ENCODE results near the gene NGDN. TPM values are rescaled to one million over a fixed set of nuclear protein-coding genes. Genes with fewer than 3 reads are reported as not detected.
A peak's percentile ranks its signal among the peaks of the same experiment; 100 is the strongest.

The NGDN gene
- total and polyA plus RNA-seq, 4 donors, result 30.8 to 41.7 (median 35.5) TPM

GRCh38 chr14:23457587-23458445 is 11.7 kb upstream of the NGDN start:
- WGBS, 2 donors, result 78 to 81% methylated on average over 5 of the region's 5 CpGs
- ATAC-seq (ENCODE audit: low FRiP score), result no peak

GRCh38 chr14:23460960-23461359 is 8.5 kb upstream of the NGDN start:
- ATAC-seq (ENCODE audit: low FRiP score) (no peak), DNase-seq (no peak)
- H3K36me3 ChIP-seq (ENCODE audit: control insufficient read depth in 1 of 2, insufficient read depth in 2 of 2, low read length in 1 of 2), result no peaks in the 10 kb centered on the region
- H3K9me3 ChIP-seq (ENCODE audit: control insufficient read depth, low read length), result no peaks in the 10 kb centered on the region
- H3K4me1 ChIP-seq (ENCODE audit: control insufficient read depth in 1 of 2, insufficient read depth in 2 of 2, low read length in 2 of 2), result no peaks in the 10 kb centered on the region
- peaks cover 0 to 1% of the 10 kb centered on the region in 2 donors for H3K27me3 ChIP-seq (ENCODE audit: control insufficient read depth in 1 of 2, insufficient read depth in 2 of 2, low read length in 1 of 2)
- intact Hi-C loops (cut with DNase I), result loop anchor here in 1 of 2 donors (10.0 kb wide), 1 partner anchor 106 kb away; the partner anchor contains the start of gene SLC22A17
- H3K27ac ChIP-seq (ENCODE audit: low read depth in 1 of 2, low read length in 2 of 2), result no peak overlapping the region
- no peak overlapping the region for H3K4me3 ChIP-seq (ENCODE audit: low read length in 2 of 2)

More at GRCh38 chr14:23457587-23458445, 11.7 kb upstream of the NGDN start:
- H3K27me3 ChIP-seq (ENCODE audit: control insufficient read depth in 1 of 2, insufficient read depth in 2 of 2, low read length in 1 of 2), result peaks cover 0 to 1% of the 10 kb centered on the region in 2 donors
- no peak overlapping the region for H3K4me3 ChIP-seq (ENCODE audit: low read length in 2 of 2)
- H3K27ac ChIP-seq (ENCODE audit: low read depth in 1 of 2, low read length in 2 of 2), result no peak overlapping the region
- intact Hi-C loops (cut with DNase I), result no loop called here
- H3K4me1 ChIP-seq (ENCODE audit: control insufficient read depth in 1 of 2, insufficient read depth in 2 of 2, low read length in 2 of 2), result no peaks in the 10 kb centered on the region
- H3K36me3 ChIP-seq (ENCODE audit: control insufficient read depth in 1 of 2, insufficient read depth in 2 of 2, low read length in 1 of 2), result no peaks in the 10 kb centered on the region
- no peaks in the 10 kb centered on the region for H3K9me3 ChIP-seq (ENCODE audit: control insufficient read depth, low read length)
- DNase-seq, result no peak

- Histone ChIP-seq H3K27ac (ENCODE audit: low read depth in 1 of 2, low read length in 2 of 2) (no peak overlapping the region), H3K27me3 (ENCODE audit: control insufficient read depth in 1 of 2, insufficient read depth in 2 of 2, low read length in 1 of 2) (no peaks in the 10 kb centered on the region), H3K4me1 (ENCODE audit: control insufficient read depth in 1 of 2, insufficient read depth in 2 of 2, low read length in 2 of 2) (no peaks in the 10 kb centered on the region), H3K9me3 (ENCODE audit: control insufficient read depth, low read length) (no peaks in the 10 kb centered on the region), H3K36me3 (ENCODE audit: control insufficient read depth in 1 of 2, insufficient read depth in 2 of 2, low read length in 1 of 2) (no peaks in the 10 kb centered on the region), H3K4me3 (ENCODE audit: low read length in 2 of 2) (no peak overlapping the region)
- no peak for DNase-seq
- no peak for ATAC-seq (ENCODE audit: low FRiP score)
- intact Hi-C loops (cut with DNase I), result loop anchor here in 1 of 2 donors (5.0 to 10.0 kb wide), 2 partner anchors 110 to 142 kb away; partner anchors contain the start of genes PABPN1 and SLC22A17
Measured at GRCh38 chr14:23464700-23465099, 4.8 kb upstream of the NGDN start.

GRCh38 chr14:23465261-23465660 is 4.2 kb upstream of the NGDN start:
- Histone ChIP-seq H3K27ac (ENCODE audit: low read depth in 1 of 2, low read length in 2 of 2) (no peak overlapping the region), H3K4me3 (ENCODE audit: low read length in 2 of 2) (no peak overlapping the region), H3K4me1 (ENCODE audit: control insufficient read depth in 1 of 2, insufficient read depth in 2 of 2, low read length in 2 of 2) (no peaks in the 10 kb centered on the region), H3K27me3 (ENCODE audit: control insufficient read depth in 1 of 2, insufficient read depth in 2 of 2, low read length in 1 of 2) (no peaks in the 10 kb centered on the region), H3K36me3 (ENCODE audit: control insufficient read depth in 1 of 2, insufficient read depth in 2 of 2, low read length in 1 of 2) (no peaks in the 10 kb centered on the region), H3K9me3 (ENCODE audit: control insufficient read depth, low read length) (no peaks in the 10 kb centered on the region)
- intact Hi-C loops (cut with DNase I), result loop anchor here in 1 of 2 donors (5.0 to 10.0 kb wide), 2 partner anchors 110 to 143 kb away; partner anchors contain the start of genes PABPN1 and SLC22A17
- ATAC-seq (ENCODE audit: low FRiP score) (no peak), DNase-seq (no peak)
- WGBS, 2 donors, result 67 to 70% methylated on average over 3 of the region's 3 CpGs

DNA sequence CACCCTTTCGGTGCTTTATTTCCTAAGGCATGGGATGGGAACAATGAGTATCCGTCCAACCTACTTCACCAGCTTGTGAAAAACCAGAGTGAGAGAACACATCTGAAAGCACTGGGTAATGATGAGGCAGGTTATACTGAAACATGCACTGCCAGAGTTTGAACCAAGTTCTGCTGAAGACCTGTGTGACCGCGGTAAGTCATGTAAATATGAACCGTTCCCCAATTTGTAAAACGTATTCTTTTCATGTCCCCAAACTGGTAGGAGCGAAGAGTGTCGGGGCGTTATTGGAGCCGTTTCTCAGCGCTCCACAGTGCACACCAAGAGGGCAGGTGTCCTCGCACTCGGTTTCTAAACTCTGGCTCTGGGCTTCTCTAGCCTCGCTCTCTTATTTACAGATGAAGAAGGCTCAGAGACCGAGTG is 788 bp upstream of the NGDN start:
- WGBS, 2 donors, result 71 to 77% methylated on average over 15 of the region's 15 CpGs
- no peak for ATAC-seq (ENCODE audit: low FRiP score)
- intact Hi-C loops (cut with DNase I), result loop anchor here in 1 of 2 donors (2.0 to 10.0 kb wide), 3 partner anchors 88 to 146 kb away; partner anchors contain the start of genes PABPN1, SLC22A17 and THTPA
- Histone ChIP-seq H3K27me3 (ENCODE audit: control insufficient read depth in 1 of 2, insufficient read depth in 2 of 2, low read length in 1 of 2) (no peaks in the 10 kb centered on the region), H3K4me1 (ENCODE audit: control insufficient read depth in 1 of 2, insufficient read depth in 2 of 2, low read length in 2 of 2) (no peaks in the 10 kb centered on the region), H3K27ac (ENCODE audit: low read depth in 1 of 2, low read length in 2 of 2) (peak overlapping the region in 1 of 2 donors; percentile 79), H3K9me3 (ENCODE audit: control insufficient read depth, low read length) (no peaks in the 10 kb centered on the region), H3K36me3 (ENCODE audit: control insufficient read depth in 1 of 2, insufficient read depth in 2 of 2, low read length in 1 of 2) (peaks cover 0 to 4% of the 10 kb centered on the region in 2 donors), H3K4me3 (ENCODE audit: low read length in 2 of 2) (peak overlapping the region in 1 of 2 donors; percentile 12)
- no peak for DNase-seq

GRCh38 chr14:23469906-23470403 is 452 bp downstream of the NGDN start:
- H3K4me1 ChIP-seq (ENCODE audit: control insufficient read depth in 1 of 2, insufficient read depth in 2 of 2, low read length in 2 of 2), result no peaks in the 10 kb centered on the region
- peak overlapping the region; percentile 56 to 85 for H3K4me3 ChIP-seq (ENCODE audit: low read length in 2 of 2)
- peaks cover 0 to 4% of the 10 kb centered on the region in 2 donors for H3K36me3 ChIP-seq (ENCODE audit: control insufficient read depth in 1 of 2, insufficient read depth in 2 of 2, low read length in 1 of 2)
- no peak for DNase-seq
- H3K27me3 ChIP-seq (ENCODE audit: control insufficient read depth in 1 of 2, insufficient read depth in 2 of 2, low read length in 1 of 2), result no peaks in the 10 kb centered on the region
- intact Hi-C loops (cut with DNase I), result loop anchor here in 1 of 2 donors (2.0 to 10.0 kb wide), 3 partner anchors 87 to 148 kb away; partner anchors contain the start of genes PABPN1, SLC22A17 and THTPA
- no peaks in the 10 kb centered on the region for H3K9me3 ChIP-seq (ENCODE audit: control insufficient read depth, low read length)
- peak overlapping the region in 1 of 2 donors; percentile 73 for H3K27ac ChIP-seq (ENCODE audit: low read depth in 1 of 2, low read length in 2 of 2)
- WGBS, 2 donors, result 1 to 3% methylated on average over 11 of the region's 11 CpGs
- ATAC-seq (ENCODE audit: low FRiP score), result no peak

DNA sequence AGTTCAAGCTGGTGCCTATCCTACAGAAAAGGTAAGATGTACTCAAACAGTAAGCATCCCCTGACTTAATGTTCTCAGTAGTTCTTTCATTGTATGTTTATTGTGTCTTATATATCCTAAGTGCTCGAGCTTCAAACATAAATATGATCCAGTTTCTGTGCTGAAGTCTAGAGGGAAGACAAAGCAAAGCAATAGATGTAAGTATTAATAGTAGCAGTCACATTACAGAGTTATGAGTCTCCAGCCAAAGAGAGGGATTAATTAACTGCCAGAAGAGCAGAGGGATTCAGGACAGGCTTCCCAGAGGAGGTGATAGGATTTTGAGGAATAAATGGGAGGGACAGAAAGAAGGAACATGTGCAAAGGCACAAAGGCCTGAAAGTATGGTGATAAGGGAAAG is 1.4 kb downstream of the NGDN start:
- DNase-seq (no peak), ATAC-seq (ENCODE audit: low FRiP score) (no peak)
- Histone ChIP-seq H3K36me3 (ENCODE audit: control insufficient read depth in 1 of 2, insufficient read depth in 2 of 2, low read length in 1 of 2) (peaks cover 8 to 12% of the 10 kb centered on the region in 2 donors), H3K9me3 (ENCODE audit: control insufficient read depth, low read length) (no peaks in the 10 kb centered on the region), H3K4me3 (ENCODE audit: low read length in 2 of 2) (no peak overlapping the region), H3K27ac (ENCODE audit: low read depth in 1 of 2, low read length in 2 of 2) (no peak overlapping the region), H3K4me1 (ENCODE audit: control insufficient read depth in 1 of 2, insufficient read depth in 2 of 2, low read length in 2 of 2) (no peaks in the 10 kb centered on the region), H3K27me3 (ENCODE audit: control insufficient read depth in 1 of 2, insufficient read depth in 2 of 2, low read length in 1 of 2) (no peaks in the 10 kb centered on the region)
- intact Hi-C loops (cut with DNase I), result no loop called here
- 90 to 92% methylated on average over 1 of the region's 1 CpG for WGBS, 2 donors

DNA sequence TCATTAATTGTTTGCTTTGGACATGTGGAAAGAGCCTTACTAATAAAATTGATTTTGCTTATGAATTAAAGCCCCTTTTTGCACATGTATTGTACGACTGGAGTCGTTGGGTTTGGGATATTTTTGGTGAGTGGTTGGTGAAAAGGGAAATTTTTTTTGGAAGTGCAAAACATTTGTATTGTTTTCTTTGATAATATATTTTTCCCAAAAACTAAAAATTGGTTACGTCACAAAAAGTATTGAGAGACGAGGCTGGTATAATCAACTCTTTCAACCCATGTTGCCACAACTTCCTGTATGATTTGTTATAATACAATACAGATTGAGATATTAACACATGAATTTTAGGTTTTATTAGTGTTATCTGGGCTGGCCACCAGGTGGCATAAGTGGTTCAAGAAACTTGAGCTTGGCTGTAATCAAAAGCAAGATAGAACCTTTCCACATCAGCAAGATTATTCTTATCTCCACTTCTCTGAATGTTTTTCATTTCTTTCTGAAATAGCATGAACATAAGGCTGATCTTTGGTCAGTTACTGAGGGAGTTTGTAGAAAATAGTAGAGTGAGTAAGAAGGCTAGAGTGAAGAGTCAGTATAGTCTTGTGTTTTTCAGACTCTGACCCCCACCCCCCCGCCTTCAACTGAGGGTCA is 8.7 kb downstream of the NGDN start:
- ATAC-seq (ENCODE audit: low FRiP score), result peak; percentile 66
- DNase-seq, result peak in 1 of 2 donors; percentile 63
- 27 to 28% methylated on average over 5 of the region's 5 CpGs for WGBS, 2 donors
- Histone ChIP-seq H3K4me1 (ENCODE audit: control insufficient read depth in 1 of 2, insufficient read depth in 2 of 2, low read length in 2 of 2) (no peaks in the 10 kb centered on the region), H3K36me3 (ENCODE audit: control insufficient read depth in 1 of 2, insufficient read depth in 2 of 2, low read length in 1 of 2) (peaks cover 11 to 21% of the 10 kb centered on the region in 2 donors), H3K9me3 (ENCODE audit: control insufficient read depth, low read length) (no peaks in the 10 kb centered on the region), H3K27ac (ENCODE audit: low read depth in 1 of 2, low read length in 2 of 2) (no peak overlapping the region), H3K4me3 (ENCODE audit: low read length in 2 of 2) (no peak overlapping the region), H3K27me3 (ENCODE audit: control insufficient read depth in 1 of 2, insufficient read depth in 2 of 2, low read length in 1 of 2) (no peaks in the 10 kb centered on the region)
- intact Hi-C loops (cut with DNase I), result no loop called here

All from aorta (tissue), 5 donors.